ELR (cell line): ENCODE measurements around the gene AKAP3.

Source experiments
- DNase-seq: peaks from one replicate; pipeline ENCODE4 v3.0.0-alpha.2; 2015; ENCODE audit warnings: low read depth

The AKAP3 gene

DNA sequence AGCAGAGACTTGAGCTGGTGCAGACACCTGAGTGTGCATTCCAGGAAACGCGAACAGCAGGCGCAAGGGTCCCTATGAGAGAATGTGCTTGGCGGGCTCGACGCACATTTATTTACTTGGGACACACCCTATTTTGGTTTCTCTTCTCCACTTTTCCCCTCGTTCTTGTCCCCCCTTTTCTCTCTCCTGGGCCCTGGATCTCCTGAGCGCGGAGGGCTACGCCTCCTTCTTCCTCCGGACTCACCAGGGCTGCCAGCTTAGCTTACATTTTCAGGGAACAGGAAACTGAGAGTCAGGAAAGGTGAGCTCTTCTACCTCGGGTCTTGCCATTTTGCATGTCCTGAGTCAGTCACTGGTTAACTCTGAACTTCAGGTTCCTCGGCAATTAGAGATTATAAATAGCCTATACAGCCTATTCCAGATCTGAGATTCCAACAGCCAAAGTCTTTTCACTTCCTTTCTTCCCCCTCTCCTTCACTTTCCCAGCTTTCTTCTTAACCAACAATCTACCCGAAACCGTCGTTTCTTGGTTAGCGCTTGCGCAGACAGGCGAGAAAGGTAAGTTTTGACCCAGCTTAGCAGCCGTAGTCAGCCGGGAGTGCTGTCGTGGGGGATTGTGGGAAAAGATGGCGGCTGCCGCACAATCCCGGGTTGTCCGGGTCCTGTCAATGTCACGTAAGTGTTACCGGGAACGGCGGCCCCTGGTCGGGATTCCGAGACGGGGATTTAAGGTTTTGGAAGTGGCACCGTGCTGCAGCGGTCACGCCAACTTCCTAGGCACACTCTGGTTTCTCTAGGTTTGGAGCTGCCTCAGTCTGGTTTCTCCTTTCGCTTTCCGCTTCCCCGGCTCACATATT, at the start of gene AKAP3, which contains the start of gene NDUFA9:
Gene AKAP3, minus strand, starts transcription at position 551 of the 857 bp plus-strand sequence. CDS start 10,855 bp downstream, outside the sequence.
Gene NDUFA9, plus strand, starts transcription at position 614 of the 857 bp plus-strand sequence. Its CDS starts 13 bp downstream, at position 627.
- peak; percentile 85 for DNase-seq

DNA sequence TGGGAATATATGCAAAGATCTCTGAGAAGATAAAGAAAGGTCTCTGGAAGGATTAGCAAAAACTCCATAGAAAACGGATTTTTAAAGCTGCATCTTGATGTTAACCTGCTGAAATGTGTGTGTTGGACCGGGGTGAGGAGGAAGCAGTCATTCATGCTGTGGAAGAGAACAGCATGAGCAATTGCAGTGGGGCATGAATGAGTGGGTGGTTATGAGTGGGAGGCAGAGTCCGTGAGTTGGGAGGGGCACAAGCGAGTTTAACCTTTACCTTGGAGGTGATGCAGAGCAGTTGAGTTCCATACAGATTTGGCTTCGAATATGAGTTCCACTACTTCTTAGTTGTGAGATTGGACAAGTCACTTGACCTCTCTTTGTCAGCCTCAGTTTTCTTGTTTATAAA, 41.9 kb upstream of the AKAP3 start:
- no peak for DNase-seq

DNA sequence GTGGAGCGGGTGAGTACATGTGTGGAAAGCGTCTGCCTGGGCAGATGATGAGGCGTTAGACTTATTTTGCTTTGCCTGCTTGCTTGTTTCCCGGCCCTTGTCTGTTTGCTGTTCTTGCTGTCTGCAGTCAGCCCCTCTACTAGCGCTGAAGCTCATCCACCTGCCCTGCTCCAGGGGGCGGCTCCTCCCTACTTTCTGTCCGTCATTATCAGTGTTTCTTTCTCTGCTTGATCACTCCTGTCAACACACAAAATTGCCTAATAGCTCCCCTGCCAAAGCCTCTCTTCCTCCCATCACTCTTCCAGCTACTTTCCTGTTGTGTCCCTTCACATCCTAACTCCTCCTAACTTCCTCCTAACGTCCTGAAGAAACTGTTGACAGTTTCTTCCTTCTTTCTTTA, 36.5 kb upstream of the AKAP3 start:
- DNase-seq: no peak

DNA sequence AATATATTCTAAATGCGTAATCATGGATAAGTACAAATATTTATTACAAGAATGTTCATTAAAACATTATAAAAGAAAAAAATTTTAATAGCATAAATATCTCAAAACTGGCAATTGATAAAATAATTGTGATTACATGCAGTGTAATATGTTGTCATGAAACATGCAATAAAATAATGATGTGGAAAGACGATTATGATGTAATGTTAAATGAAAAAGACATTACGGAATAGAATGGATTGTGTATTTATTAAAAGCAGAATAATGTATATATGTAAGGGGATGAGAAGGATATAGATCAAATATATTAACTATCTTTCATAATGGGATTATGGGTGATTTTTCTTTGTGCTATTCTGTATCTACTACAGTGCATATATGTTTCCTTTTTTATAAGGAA, 32.9 kb upstream of the AKAP3 start:
- no peak for DNase-seq

DNA sequence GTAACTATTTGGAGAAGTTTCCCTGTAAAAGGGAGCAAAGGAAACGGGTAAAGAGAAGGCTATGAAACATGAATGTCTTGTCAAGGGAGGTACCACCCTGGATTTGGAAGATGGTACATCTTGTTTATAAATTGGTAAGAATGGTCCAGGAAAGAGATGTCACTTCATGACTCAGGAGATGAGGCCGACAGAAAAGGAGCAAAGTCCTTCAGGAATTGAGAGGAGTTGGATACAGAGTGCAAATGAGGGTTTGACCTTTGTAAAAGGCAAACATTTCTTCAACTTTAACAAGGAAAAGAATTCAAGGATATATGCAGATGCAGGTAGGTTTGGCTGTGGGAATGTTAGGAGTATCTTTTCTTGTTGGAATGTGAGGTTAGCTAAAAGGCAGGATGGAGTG, 30.9 kb upstream of the AKAP3 start:
- no peak for DNase-seq

DNA sequence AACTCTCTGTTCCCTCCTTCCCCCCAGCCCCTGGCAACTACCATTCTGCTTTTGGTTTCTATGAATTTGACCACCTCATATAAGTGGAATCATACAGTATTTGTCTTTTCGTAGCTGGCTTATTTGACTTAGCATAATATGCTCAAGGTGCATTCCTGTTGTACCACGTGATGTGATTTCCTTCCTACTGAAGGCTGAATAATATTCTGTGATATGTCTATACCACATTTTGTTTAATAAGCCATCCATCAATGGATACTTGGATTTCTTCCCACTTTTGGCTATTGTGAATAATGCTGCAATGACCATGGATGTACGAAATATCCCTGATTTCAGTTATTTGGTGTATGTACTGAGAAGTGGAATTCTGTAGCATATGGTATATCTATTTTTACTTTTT, 16.4 kb upstream of the AKAP3 start:
- no peak for DNase-seq

DNA sequence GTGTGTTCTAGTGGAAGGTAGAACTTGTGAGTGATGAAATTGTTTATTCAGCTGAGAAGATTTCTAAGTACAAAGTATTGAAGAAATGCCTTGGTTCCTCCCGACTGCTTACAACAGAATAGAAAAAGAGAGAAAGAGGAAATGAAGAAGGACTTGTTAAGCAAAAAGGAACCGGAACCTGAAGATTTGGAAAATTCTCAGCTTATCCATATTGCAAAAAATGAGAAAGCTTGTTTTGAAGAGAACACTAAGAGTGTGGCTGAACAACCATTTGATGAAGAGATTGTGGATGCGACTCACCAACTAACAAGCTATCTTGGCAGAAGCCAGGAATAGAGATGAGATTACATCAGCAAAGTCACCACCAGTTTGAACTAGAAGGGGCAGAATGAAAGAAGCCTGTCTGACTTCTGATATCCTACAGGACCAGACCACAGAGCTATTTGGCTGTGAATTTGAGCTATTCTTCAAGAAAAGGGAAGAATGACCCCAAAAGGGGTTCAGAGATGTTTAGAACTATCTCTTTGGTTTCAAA, 15.2 kb upstream of the AKAP3 start:
- DNase-seq: peak; percentile 73

DNA sequence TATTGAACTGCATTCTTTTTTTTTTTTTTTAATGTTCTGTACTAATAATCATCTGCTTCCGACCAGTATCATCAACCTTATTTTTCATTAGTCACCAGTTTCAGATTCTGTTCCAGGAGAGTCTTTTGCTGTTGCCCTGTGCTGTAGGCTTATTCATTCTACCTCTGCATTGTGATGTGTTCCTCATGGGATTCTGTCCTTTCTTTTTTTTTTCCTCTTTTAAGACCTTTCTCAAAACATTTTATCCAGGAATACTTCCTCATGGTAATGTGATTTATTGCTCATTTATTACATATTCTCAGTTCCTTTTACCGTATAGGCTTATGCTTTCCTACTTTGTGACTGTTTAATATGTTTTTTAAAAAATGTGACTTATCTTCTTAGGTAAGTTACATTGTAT, 4.8 kb upstream of the AKAP3 start:
- DNase-seq: no peak

DNA sequence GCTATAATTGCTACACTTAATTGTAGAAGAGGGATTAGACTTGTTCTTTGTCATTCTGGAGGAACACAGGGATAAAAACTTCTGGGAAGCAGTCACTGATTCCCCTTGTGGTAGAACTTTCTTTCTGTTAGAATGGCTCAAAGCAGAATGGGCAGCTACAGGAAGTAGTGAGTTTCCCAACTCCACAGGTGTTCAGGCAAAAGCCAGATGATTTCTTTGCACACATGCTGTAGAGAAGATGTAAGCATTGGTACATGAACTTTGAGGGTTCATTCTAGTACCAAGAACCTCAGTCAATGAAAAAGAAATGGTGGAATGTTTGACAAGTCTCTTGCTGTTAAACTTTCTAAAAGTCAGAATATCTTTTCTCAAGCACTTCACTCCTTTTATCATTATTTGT, 4.4 kb upstream of the AKAP3 start:
- no peak for DNase-seq

DNA sequence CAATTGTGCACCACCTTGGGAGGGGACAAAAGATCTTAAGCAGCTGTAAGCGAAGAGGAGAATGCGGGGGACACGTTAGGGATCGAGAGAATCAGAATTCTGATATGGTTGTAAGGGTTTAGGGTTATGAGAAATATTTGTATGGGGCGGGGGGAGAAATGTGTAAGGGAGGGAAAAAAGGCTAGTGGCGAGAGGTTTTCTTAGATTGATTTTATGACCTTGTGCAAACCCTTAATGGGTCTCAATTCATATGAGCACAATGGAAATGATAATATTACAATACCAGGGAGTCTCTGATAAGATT, 459 bp upstream of the AKAP3 start:
- DNase-seq: no peak

DNA sequence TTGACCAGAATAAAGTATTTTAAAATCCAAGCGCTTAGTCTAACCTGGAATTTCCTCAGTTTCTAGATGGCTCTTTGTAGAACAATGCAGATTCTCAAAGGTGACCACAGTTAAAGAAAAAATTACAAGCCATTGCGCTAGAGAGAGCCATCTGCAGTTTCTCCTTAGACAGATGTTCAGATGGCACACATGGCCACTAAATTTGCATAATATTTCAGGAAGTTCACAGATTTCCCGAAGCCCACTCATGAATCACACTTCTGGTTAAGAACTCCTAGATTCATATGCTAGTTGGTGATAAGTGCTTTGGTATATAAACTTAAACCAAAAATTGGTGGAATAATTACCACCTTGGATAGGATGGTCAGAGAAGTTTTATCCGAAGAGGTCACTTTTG, 749 bp downstream of the AKAP3 start:
- peak; percentile 10 for DNase-seq

DNA sequence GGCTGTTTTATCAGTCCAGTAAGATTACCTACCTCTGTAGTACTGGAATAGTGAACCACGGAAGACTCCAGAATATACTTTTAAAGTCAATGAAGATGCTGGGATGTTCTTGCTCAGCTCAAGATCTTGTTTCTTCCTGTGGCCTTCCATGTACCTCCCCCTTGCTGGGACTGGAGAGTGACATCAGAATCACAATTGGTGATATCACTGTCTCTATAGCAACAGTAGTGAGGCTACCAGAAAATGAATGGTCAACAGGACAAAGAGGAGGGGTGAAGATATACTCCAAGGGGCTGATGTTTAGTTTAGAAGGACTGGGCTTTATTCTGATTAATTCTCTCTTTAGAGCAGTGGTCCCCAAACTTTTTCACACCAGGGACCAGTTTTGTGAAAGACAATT, 3.8 kb downstream of the AKAP3 start:
- no peak for DNase-seq

DNA sequence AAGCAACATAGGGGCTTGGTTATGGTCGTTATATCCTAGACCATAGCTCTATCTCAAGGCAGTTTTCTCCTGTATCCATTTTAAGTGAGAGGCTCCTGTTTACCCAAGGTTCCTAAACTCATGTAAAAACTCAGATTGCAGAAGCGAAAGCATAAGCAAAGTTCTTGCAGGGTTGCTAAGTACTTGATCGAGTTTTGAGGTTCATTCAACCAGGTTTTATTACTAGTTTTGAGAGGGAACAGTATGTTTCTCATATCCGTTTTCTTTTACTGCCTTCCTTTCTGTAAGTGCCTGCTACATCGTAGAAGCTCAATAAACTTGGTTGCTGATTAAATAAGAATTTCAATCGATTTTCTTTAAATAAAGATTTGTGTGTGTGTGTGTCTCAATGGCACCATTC, 5.1 kb downstream of the AKAP3 start:
- no peak for DNase-seq

DNA sequence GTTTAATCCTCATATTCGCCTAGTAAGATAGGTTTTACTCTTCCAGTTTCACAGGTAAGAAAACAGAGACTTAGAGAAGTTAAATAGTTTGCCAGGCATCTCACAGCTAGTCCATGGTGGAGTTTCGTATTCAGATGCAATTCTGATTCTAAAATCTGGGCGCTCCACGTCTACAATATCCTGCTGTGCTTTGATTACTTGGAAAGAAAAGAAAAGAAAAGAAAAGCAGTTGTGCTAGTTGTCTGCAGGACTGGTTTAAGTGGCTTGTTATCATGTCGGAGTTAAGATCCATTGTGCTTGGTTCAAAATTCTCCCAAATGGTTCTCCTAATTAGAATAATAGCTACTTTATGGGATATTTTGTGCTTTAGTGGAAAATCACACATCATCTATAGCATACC, 18.6 kb downstream of the AKAP3 start:
- DNase-seq: no peak

DNA sequence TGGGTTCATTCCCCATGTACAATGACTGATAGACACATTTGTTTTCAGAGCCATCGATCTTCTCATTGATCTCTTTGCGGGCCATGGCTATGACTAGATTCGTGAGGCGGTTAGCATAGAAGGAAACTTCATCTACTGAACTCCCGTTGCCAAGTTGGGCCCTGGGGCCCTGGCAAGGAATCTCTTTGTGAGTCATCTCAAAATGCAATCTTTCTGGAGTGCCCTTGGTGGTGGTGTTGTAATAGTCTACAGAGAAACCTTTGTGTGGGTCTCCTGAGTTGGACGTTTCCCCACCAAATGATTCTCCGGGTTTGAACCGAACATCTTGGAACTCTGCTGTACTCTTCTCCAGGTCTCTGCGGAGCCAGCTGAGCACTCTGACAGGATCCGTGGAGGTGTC, 20.4 kb downstream of the AKAP3 start:
- DNase-seq: no peak

DNA sequence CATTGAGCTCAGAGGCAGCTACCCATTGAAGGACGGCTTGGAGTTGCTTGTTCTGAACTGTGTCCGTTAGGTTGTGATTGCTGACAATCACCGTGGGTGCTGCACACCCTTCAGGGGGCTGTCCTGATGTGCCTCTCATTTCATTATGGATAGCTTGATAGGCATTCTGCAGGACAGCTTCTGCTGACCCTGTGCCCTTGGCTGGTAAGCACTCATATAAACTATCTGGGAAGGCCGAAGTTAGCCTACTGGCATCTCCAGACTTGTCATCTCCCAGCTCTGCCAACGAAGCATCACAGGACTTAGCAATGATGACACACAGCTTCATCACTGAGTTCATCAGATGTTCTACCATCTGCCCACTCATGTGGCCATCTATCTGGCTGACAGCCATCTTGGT, 22.3 kb downstream of the AKAP3 start:
- no peak for DNase-seq

DNA sequence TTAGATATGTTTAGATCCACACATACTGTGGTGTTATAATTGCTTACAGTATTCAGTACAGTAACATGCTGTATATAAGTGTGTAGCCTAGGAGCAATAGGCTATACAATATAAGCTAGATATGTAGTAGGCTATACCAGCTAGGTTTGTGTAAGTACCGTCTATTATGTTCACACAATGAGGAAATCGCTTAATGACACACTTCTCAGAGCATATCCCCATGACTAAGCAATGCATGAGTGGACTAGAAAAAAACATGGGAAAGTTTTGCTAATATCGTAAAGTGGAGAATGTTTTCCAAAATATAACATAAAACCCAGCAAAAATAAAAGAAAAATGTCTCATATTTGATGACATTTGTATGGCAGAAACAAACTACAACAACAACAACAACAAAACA, 27.3 kb downstream of the AKAP3 start:
- DNase-seq: peak; percentile 23

DNA sequence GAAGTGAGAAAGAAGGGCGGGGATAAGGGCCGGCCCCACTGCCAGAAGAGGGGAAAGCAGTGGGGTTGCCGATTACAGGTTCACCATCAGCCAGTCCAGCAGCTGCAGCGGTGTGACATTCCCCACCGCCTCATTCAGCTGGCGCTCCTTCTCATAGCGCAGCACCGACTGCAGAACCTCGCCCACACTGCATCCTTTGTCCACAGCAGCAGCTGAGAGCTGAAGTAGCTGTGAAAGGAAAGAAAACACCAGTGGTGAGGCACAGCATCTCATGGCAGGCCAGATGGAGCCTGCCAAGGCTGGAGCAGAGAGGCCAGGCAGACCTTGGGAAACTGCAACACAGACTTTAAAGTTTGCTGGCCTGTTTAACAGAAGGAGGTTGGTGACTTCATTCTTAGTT, 33.2 kb downstream of the AKAP3 start:
- no peak for DNase-seq

DNA sequence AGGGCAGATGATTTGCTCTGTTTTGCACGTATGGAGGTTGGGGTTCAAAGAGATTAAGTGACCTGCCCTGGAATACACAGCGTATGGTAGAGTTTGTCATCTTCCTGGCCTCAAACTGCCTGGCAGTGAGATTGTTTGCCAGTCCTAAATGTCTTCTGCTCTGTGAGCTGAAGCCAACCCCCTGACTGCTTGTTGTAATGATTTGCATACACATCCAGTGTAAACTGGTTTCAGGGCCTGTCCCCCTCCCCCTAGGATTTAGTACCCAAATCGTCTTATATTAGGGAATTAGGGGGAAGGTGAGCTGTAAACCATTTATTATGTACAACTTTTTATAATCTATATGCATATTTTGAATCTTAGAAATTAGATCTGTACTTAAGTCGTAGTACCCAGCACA, 38.4 kb downstream of the AKAP3 start:
- no peak for DNase-seq

DNA sequence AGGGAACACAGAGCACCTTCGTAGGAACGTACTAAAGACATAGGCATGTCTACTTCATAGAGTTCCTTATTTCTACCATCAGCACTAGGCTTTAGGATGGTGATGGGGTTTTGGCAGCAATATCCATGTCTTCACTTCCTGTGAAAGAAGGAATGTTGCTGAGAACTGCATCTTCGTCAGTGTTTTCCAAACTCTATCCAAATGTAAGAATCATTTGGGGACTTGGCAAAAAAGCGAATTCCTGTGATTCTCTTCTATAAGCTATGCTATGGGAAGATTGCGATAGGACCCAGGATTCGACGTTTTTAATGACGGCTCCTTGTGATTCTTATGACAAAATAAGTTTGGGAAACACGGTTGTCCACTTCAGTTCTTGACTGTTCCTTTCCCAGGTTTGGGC, 39.8 kb downstream of the AKAP3 start:
- DNase-seq: no peak

DNA sequence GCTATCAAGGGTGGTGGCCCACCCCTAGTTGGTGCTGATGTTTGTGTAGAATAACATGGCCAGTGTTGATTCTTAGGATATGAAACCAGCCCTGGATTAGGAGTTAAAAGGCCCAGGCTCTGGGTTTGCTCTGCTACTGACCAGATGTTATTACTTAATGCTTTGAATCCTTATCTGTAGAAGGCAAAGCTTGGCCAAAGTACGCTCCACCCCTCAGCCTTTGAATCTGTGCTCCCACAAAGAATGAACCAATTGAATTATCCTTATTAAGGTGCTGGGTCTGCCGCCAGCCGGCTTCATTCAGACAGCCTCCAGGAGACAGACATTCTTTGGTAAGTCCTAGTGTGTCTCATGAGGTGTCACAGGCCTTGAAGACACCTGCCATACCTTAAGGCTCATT, 41.8 kb downstream of the AKAP3 start:
- DNase-seq: no peak

DNA sequence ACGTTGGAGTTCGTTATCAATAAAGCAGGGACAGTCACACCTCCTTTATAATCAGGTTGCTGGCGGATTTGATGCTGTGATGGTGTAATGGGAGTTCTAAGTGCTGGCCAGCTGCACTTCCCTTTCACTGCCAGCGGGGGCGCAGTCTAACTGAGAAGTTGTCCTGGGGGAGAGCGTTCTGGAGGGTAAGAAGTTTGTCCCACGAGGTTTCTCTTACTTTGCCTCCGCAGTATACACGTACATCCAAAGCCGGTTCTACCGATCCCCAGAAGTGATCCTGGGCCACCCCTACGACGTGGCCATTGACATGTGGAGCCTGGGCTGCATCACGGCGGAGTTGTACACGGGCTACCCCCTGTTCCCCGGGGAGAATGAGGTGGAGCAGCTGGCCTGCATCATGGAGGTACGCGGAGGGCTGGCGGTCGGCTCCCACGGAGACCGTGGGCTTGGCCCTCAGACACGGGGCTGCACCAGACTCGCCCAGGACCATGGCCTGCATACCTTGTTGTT, 44.1 kb downstream of the AKAP3 start:
- peak; percentile 92 for DNase-seq

DNA sequence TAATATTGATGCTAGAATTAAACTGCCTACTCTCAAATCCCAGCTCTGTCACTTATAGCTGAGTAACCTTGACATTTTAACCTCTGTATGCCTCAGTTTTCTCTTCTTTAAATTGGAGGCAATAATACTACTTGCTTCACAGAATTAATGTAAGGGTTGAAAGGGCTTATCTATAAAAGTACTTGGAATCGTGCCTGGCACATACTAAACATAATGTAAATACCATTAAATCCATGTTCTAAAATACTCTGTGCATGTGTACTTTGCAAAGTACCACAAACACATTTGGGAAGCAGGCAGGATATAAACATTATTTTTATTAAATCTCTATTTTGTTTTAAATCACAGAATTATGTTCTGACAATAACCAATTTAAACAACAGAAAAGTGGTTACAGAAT, 44.9 kb downstream of the AKAP3 start:
- no peak for DNase-seq

DNA sequence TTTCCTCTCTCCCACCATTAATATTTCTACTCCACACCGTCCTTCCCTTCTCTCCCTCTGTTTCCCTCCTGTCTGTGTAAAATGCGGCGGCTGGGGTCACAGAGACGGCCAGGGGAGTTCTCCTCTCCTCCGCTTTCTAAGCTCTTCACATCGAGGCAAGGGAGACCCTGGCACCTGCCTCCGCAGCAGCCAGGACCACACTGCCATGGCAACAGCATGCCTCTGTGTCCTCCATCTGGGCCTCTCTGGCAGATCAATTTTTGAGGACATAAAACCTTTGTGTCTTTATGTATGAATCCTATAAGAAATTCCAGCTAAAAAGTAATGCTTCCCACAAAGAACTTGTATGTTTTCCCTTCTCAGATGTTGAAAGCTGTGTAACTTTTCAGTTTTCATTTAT, 45.4 kb downstream of the AKAP3 start:
- no peak for DNase-seq
